DND-41 (cell line): ENCODE results near the gene SMARCA4.
"Not testable (repeated sequence)": the region's sequence is repeated elsewhere in the genome, so short reads cannot be mapped to it uniquely, and the experiment has no call there.

ENCODE experiments used
- ATAC-seq: fragments of 200-7000 bp; cut with Tn5 transposase; 3 replicates; pipeline ENCODE4 v1.9.1; 2021; ENCODE audit warnings: low read depth; ENCODE audit not compliant: insufficient read depth
- DNase-seq: peaks from one replicate; pipeline ENCODE4 v3.0.0-alpha.2; 2020
- H2AFZ ChIP-seq: 2 replicates; pipeline ENCODE4 v1.6.0; 2012; ENCODE audit warnings: low read depth, low read length
- H3K27ac ChIP-seq: 2 replicates; pipeline ENCODE4 v1.5.1; 2012; ENCODE audit warnings: low read length, inconsistent platforms
- H3K27me3 ChIP-seq: fragments of 200-600 bp; sonication (generic); 2 replicates; pipeline ENCODE4 v1.6.0; 2012; ENCODE audit warnings: low read length, mild to moderate bottlenecking, inconsistent platforms; ENCODE audit not compliant: insufficient read depth, poor library complexity
- H3K36me3 ChIP-seq: 2 replicates; pipeline ENCODE4 v1.5.1; 2012; ENCODE audit warnings: low read length, inconsistent platforms; ENCODE audit not compliant: insufficient read depth
- H3K4me1 ChIP-seq: 2 replicates; pipeline ENCODE4 v1.5.1; 2012; ENCODE audit warnings: mild to moderate bottlenecking, low read length; ENCODE audit not compliant: insufficient read depth
- H3K4me2 ChIP-seq: 2 replicates; pipeline ENCODE4 v1.6.0; 2012; ENCODE audit warnings: mild to moderate bottlenecking, moderate library complexity, low read length, inconsistent platforms; ENCODE audit not compliant: insufficient read depth
- H3K4me3 ChIP-seq, 2 experiments: fragments of 200-600 bp in 1 of 2; shearing (Covaris generic) in 1 of 2; 2 replicates each; pipeline ENCODE4 v1.5.1; 2012 to 2016; ENCODE audit warnings: inconsistent platforms in 2 of 2, low read length in 2 of 2, mild to moderate bottlenecking in 2 of 2, low read depth in 1 of 2, moderate library complexity in 1 of 2
- H3K79me2 ChIP-seq: 2 replicates; pipeline ENCODE4 v1.6.0; 2012; ENCODE audit warnings: low read length, inconsistent platforms; ENCODE audit not compliant: insufficient read depth
- H3K9ac ChIP-seq: 2 replicates; pipeline ENCODE4 v1.6.0; 2012; ENCODE audit warnings: low read depth, mild to moderate bottlenecking, inconsistent platforms, low read length, moderate library complexity
- H3K9me3 ChIP-seq: 2 replicates; pipeline ENCODE4 v1.5.1; 2012; ENCODE audit warnings: low read length, moderate library complexity, mild to moderate bottlenecking, inconsistent platforms; ENCODE audit not compliant: insufficient read depth, severe bottlenecking
- H4K20me1 ChIP-seq: 2 replicates; pipeline ENCODE4 v1.6.0; 2012; ENCODE audit warnings: low read length; ENCODE audit not compliant: insufficient read depth
- EZH2 ChIP-seq: IDR thresholded peaks from 3 replicates; pipeline ENCODE4 v1.6.1; 2012; ENCODE audit warnings: borderline replicate concordance, low read depth, mild to moderate bottlenecking, moderate library complexity, low read length, inconsistent platforms; ENCODE audit not compliant: severe bottlenecking
- TF ChIP-seq, protein P1 (sequence below): IDR thresholded peaks from 2 replicates; pipeline ENCODE4 v1.5.1; 2012; ENCODE audit warnings: borderline replicate concordance, low read length, moderate library complexity, mild to moderate bottlenecking; ENCODE audit not compliant: poor library complexity, severe bottlenecking; ENCODE audit errors: extremely low read depth

Gene SMARCA4

DNA sequence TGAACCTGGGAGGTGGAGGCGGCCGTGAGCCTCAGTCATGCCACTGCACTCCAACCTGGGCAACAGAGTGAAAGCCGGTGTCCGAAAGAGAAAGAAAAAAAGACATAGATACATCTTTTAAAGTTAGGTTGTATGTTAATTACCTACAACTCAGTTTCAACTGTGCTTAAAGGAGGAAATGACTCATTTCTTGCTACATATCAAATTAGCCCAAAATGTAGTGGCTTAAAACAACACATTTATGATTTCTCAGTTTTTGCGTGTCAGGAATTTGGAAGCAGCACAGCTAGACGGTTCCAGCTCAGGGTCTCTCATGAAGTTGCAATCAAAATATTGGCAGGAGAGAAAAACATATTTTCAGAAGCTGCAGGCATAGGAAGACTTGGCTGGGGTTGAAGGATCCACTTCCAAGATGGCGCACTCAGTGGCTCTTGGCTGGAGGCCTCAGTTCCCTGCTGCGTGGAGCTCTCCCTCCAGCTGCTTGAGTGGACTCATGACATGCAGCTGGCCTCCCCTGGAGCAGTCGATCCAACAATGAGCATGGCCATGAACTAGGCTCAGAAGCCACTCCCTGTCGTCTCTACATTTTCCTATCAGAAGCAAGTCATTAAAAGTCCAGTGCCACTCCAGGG lies 135.5 kb downstream of the SMARCA4 start:
- peaks cover 91% of the 10 kb centered on the region for H3K36me3 ChIP-seq
- H3K4me1 ChIP-seq = peaks cover 43% of the 10 kb centered on the region
- DNase-seq = no peak
- H3K27me3 ChIP-seq = no peaks in the 10 kb centered on the region
- peaks cover 89% of the 10 kb centered on the region for H4K20me1 ChIP-seq
- ATAC-seq = no peak
- no peak overlapping the region for H3K4me2 ChIP-seq
- H3K27ac ChIP-seq = 0 out of 2 replicates have a peak overlapping the region, but pooled peaks have one; percentile 3
- TF ChIP-seq EZH2 = no peak
- TF ChIP-seq, protein P1, sequence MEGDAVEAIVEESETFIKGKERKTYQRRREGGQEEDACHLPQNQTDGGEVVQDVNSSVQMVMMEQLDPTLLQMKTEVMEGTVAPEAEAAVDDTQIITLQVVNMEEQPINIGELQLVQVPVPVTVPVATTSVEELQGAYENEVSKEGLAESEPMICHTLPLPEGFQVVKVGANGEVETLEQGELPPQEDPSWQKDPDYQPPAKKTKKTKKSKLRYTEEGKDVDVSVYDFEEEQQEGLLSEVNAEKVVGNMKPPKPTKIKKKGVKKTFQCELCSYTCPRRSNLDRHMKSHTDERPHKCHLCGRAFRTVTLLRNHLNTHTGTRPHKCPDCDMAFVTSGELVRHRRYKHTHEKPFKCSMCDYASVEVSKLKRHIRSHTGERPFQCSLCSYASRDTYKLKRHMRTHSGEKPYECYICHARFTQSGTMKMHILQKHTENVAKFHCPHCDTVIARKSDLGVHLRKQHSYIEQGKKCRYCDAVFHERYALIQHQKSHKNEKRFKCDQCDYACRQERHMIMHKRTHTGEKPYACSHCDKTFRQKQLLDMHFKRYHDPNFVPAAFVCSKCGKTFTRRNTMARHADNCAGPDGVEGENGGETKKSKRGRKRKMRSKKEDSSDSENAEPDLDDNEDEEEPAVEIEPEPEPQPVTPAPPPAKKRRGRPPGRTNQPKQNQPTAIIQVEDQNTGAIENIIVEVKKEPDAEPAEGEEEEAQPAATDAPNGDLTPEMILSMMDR = no peak
- H3K79me2 ChIP-seq = peaks cover 99% of the 10 kb centered on the region
- H3K9me3 ChIP-seq = no peaks in the 10 kb centered on the region
- H3K9ac ChIP-seq = no peak overlapping the region
- no peak overlapping the region for H3K4me3 ChIP-seq
- no peak overlapping the region for H2AFZ ChIP-seq

DNA sequence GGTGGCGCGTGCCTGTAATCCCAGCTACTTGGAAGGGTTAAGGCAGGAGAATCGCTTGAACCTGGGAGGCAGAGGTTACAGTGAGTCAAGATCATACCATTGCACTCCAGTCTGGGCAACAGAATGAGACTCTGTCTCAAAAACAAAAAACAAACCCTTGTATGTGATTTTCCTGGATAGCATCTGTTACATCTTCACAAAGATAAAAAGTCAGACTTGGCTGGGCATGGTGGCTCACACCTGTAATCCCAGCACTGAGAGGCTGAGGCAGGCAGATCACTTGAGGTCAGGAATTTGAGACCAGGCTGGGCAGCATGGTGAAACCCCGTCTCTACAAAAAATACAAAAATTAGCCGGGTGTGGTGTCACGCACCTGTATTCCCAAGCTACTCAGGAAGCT lies 136.5 kb downstream of the SMARCA4 start:
- Histone ChIP-seq H3K79me2 (peaks cover 93% of the 10 kb centered on the region), H4K20me1 (peaks cover 80% of the 10 kb centered on the region), H3K36me3 (peaks cover 89% of the 10 kb centered on the region), H3K4me1 (peaks cover 33% of the 10 kb centered on the region)
- not testable (repeated sequence) for H3K27ac ChIP-seq, H3K9ac ChIP-seq, DNase-seq, H3K4me3 ChIP-seq, H3K4me2 ChIP-seq, H2AFZ ChIP-seq, H3K27me3 ChIP-seq, H3K9me3 ChIP-seq, ATAC-seq

DNA sequence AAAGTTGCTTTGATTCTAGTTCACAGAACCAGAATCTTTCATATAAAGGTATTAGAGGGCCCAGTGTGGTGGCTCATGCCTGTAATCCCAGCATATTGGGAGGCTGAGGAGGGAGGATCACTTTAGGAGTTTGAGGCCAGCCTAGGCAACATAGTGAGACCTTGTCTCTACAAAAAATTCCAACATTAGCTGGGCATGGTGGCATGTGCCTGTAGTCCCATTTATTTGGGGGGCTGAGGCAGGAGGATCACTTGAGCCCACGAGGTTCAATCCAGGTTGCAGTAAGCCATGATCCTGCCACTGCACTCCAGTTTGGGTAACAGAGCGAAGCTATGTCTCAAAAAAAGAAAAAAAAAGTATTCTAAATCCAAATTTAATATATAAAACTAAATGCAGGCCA lies 137.5 kb downstream of the SMARCA4 start:
- Histone ChIP-seq H3K4me3 (no peak overlapping the region), H4K20me1 (peaks cover 78% of the 10 kb centered on the region), H3K4me2 (no peak overlapping the region), H3K4me1 (peaks cover 23% of the 10 kb centered on the region), H3K36me3 (peaks cover 89% of the 10 kb centered on the region), H3K9ac (no peak overlapping the region), H2AFZ (no peak overlapping the region), H3K79me2 (peaks cover 93% of the 10 kb centered on the region), H3K27ac (no peak overlapping the region), H3K27me3 (no peaks in the 10 kb centered on the region), H3K9me3 (no peaks in the 10 kb centered on the region)
- DNase-seq = no peak
- no peak for ATAC-seq
- TF ChIP-seq EZH2 = no peak
- TF ChIP-seq, protein P1 = no peak

- no peak overlapping the region for H3K9ac ChIP-seq
- H3K4me3 ChIP-seq = no peak overlapping the region
- no peak overlapping the region for H3K27ac ChIP-seq
- peaks cover 89% of the 10 kb centered on the region for H3K36me3 ChIP-seq
- H3K79me2 ChIP-seq = peaks cover 91% of the 10 kb centered on the region
- H3K27me3 ChIP-seq = no peaks in the 10 kb centered on the region
- peaks cover 18% of the 10 kb centered on the region for H3K4me1 ChIP-seq
- no peak for ATAC-seq
- no peak for DNase-seq
- no peak overlapping the region for H2AFZ ChIP-seq
- no peak for TF ChIP-seq EZH2
- TF ChIP-seq, protein P1 = no peak
- H3K9me3 ChIP-seq = no peaks in the 10 kb centered on the region
- H3K4me2 ChIP-seq = no peak overlapping the region
- peaks cover 76% of the 10 kb centered on the region for H4K20me1 ChIP-seq
Observed at GRCh38 chr19:11098861-11099260, 138.0 kb downstream of the SMARCA4 start.
